Measurements from ENCODE around the gene PPP1R2.
"Not testable (repeated sequence)": the region's sequence is repeated elsewhere in the genome, so short reads cannot be mapped to it uniquely, and the experiment has no call there.

Gene PPP1R2

DNA sequence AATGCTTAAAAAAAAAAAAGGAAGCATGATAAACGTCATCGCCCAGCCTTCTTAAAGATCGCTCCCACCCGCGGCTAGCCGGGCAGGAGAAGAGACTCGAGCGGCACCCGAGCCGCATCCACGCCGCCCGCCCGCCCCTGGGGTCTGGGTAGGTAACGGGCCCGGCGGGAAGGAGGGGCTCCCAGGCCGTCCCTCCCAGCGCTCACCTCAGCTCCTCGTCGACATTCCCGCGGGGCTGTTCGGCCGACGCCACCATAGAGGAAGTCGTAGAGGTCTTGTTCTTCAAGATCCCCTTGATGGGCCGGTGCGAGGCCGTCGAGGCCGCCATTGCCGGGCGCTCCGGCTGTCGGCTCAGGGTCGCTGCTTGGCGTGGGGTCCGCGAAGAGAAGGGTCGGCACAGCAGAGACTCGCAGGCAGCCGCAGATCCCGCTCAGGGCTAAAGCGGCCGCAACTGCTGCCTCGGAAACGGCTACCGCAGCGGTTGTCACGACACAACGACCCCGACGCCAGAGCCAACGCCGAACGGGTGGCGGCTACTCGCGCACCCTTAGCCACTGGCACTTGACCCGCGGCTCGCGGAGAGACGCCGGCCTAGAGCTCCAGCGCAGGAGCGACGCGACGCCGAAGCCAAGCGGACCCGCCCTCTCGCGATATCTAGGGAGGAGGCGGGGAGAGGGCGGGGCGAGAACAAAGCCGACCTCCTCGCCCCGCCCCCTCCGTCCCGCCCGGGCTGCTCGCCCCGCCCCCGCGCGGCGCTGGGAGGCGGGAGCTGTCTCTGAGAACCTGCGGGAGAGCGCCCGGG is at the start of gene PPP1R2:
PPP1R2 (minus strand) TSS at position 628 of the 802 bp plus-strand sequence; CDS start at position 328, 300 bp downstream.
- Histone ChIP-seq H3K9ac (ENCODE audit: insufficient read length, low read depth) (peak within 1 kb of the TSS; percentile 94), H3K4me1 (ENCODE audit: insufficient read depth, insufficient read length) (peaks cover 6% of the 10 kb centered on the region), H3K36me3 (ENCODE audit: insufficient read depth, insufficient read length, low read length) (peaks cover 7% of the 10 kb centered on the region), H3K9me3 (ENCODE audit: insufficient read depth, low read length) (no peaks in the 10 kb centered on the region), H3K27me3 (ENCODE audit: insufficient read depth, insufficient read length) (peaks cover 29% of the 10 kb centered on the region), H3K4me3 (ENCODE audit: insufficient read length, low read depth) (peak within 1 kb of the TSS; percentile 82)
- peak; percentile 76 for DNase-seq (ENCODE audit: low read depth, low spot score)
- no peak for TF ChIP-seq ZNF274 (IDR thresholded peaks at IDR 0.05; ENCODE audit: low read depth, low read length)
- TF ChIP-seq YY1 (IDR thresholded peaks at IDR 0.05; ENCODE audit: insufficient read depth, insufficient read length), result no peak
- TF ChIP-seq SUZ12 (IDR thresholded peaks at IDR 0.05; ENCODE audit: extremely low read depth, insufficient read depth, insufficient read length), result no peak

DNA sequence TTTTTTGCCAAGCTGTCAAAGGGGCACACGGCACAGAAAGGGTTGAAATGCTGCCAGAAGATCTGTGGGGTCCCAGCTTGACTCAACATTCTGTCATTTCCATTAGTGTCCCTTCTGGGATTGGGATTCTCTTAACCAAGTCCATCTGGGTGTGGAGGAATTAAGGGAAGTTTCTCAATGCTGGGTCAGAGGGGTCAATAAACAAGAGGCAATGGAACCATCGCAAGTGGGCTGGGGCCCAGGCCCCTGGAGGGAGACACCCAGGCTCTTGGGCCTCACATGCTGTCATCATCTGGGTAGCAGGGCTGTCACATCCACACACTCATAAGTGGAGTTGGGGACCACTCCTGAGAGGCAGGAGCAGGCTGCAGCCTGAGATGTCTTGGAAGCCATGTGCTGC is 48.7 kb upstream of the PPP1R2 start:
- Histone ChIP-seq H3K4me1 (ENCODE audit: insufficient read depth, insufficient read length) (no peaks in the 10 kb centered on the region), H3K27me3 (ENCODE audit: insufficient read depth, insufficient read length) (no peaks in the 10 kb centered on the region), H3K9ac (ENCODE audit: insufficient read length, low read depth) (no peak overlapping the region), H3K9me3 (ENCODE audit: insufficient read depth, low read length) (peaks cover 7% of the 10 kb centered on the region; the same call in 1 of the 2 replicates), H3K4me3 (ENCODE audit: insufficient read length, low read depth) (no peak overlapping the region), H3K36me3 (ENCODE audit: insufficient read depth, insufficient read length, low read length) (no peaks in the 10 kb centered on the region)
- no peak for TF ChIP-seq YY1 (IDR thresholded peaks at IDR 0.05; ENCODE audit: insufficient read depth, insufficient read length)
- TF ChIP-seq SUZ12 (IDR thresholded peaks at IDR 0.05; ENCODE audit: extremely low read depth, insufficient read depth, insufficient read length), result no peak
- no peak for TF ChIP-seq ZNF274 (IDR thresholded peaks at IDR 0.05; ENCODE audit: low read depth, low read length)
- DNase-seq (ENCODE audit: low read depth, low spot score), result no peak

DNA sequence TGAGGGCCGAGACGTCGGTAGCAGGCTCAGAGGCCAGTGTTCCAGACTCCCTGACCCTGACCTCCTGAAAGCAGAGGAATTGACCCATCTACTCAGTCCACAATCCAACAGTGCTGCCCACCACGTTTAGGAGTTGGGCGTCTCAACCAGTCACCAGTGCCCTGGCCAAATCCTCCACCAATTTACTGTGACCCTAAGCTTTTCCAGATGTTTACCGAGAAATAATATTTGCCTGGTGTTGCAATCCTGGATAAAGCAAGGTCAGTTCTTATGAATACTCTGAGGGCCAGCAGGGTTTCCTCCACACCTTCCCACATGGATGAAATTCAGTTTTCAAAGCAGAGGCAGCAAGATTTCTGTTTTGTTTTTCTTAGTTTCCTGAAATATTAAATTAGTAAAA is 48.1 kb upstream of the PPP1R2 start:
- Histone ChIP-seq H3K9me3 (ENCODE audit: insufficient read depth, low read length) (peaks cover 7% of the 10 kb centered on the region; the same call in 1 of the 2 replicates), H3K4me3 (ENCODE audit: insufficient read length, low read depth) (no peak overlapping the region), H3K27me3 (ENCODE audit: insufficient read depth, insufficient read length) (no peaks in the 10 kb centered on the region), H3K4me1 (ENCODE audit: insufficient read depth, insufficient read length) (no peaks in the 10 kb centered on the region), H3K36me3 (ENCODE audit: insufficient read depth, insufficient read length, low read length) (no peaks in the 10 kb centered on the region), H3K9ac (ENCODE audit: insufficient read length, low read depth) (no peak overlapping the region)
- TF ChIP-seq ZNF274 (IDR thresholded peaks at IDR 0.05; ENCODE audit: low read depth, low read length) (no peak), SUZ12 (IDR thresholded peaks at IDR 0.05; ENCODE audit: extremely low read depth, insufficient read depth, insufficient read length) (no peak), YY1 (IDR thresholded peaks at IDR 0.05; ENCODE audit: insufficient read depth, insufficient read length) (no peak)
- DNase-seq (ENCODE audit: low read depth, low spot score), result no peak

DNA sequence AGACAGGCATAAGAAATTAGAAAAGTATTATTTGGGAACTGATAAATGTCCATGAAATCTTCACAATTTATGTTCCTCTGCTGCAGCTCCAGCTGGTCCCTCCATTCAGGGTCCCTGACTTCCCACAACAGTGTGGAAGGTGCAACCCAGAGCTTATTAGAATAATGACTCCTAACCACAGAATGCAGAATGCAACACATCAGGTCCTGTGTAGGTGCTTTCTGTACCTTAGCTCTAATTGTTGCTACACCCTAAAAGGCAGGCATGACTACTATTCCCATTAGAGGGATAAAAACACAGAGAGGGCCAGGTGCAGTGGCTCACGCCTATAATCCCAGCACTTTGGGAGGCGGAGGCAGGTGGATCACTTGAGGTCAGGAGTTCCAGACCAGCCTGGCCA is 47.3 kb upstream of the PPP1R2 start:
- H3K9ac ChIP-seq (ENCODE audit: insufficient read length, low read depth); H3K4me3 ChIP-seq (ENCODE audit: insufficient read length, low read depth); H3K9me3 ChIP-seq (ENCODE audit: insufficient read depth, low read length); H3K36me3 ChIP-seq (ENCODE audit: insufficient read depth, insufficient read length, low read length); H3K27me3 ChIP-seq (ENCODE audit: insufficient read depth, insufficient read length); H3K4me1 ChIP-seq (ENCODE audit: insufficient read depth, insufficient read length); DNase-seq (ENCODE audit: low read depth, low spot score): not testable (repeated sequence)

DNA sequence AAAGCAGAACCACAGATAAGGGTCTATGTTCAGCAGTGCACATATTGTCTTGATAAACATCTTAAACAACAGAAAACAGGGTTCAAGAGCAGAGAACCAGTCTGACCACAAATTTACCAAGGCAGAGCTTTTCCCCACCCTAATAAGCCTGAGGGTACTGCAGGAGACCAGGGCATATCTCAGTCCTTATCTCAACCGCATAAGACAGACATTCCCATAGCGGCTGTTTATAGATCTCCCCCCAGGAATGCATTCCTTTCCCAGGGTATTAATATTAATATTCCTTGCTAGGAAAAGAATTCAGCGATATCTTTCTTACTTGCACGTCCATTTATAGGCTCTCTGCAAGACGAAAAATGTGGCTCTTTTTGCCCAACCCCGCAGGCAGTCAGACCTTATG is 46.7 kb upstream of the PPP1R2 start:
- H3K27me3 ChIP-seq (ENCODE audit: insufficient read depth, insufficient read length); H3K9me3 ChIP-seq (ENCODE audit: insufficient read depth, low read length); DNase-seq (ENCODE audit: low read depth, low spot score); H3K36me3 ChIP-seq (ENCODE audit: insufficient read depth, insufficient read length, low read length); H3K9ac ChIP-seq (ENCODE audit: insufficient read length, low read depth); H3K4me1 ChIP-seq (ENCODE audit: insufficient read depth, insufficient read length); H3K4me3 ChIP-seq (ENCODE audit: insufficient read length, low read depth): not testable (repeated sequence)

DNA sequence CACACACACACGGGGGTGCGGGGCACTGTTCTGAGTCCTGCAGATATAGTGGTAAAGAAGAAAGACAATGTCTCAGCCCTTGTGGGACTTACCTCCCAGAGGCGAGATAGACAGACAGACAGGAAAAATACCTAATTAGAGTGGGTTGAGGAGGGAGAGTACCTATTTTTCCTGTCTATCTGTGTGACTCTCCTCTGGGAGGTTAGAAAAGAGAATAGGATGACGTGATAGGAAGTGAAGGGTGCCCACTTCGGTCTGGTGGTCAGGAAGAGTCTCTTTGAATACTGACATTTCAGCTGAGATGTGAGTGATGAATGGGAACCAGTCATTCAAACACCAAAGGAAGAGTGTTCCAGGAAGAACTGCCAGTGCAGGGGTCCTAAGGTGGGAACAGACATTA is 44.7 kb upstream of the PPP1R2 start:
- Histone ChIP-seq H3K9me3 (ENCODE audit: insufficient read depth, low read length) (peaks cover 7% of the 10 kb centered on the region; the same call in 1 of the 2 replicates), H3K27me3 (ENCODE audit: insufficient read depth, insufficient read length) (no peaks in the 10 kb centered on the region), H3K9ac (ENCODE audit: insufficient read length, low read depth) (no peak overlapping the region), H3K4me3 (ENCODE audit: insufficient read length, low read depth) (no peak overlapping the region), H3K4me1 (ENCODE audit: insufficient read depth, insufficient read length) (no peaks in the 10 kb centered on the region), H3K36me3 (ENCODE audit: insufficient read depth, insufficient read length, low read length) (no peaks in the 10 kb centered on the region)
- TF ChIP-seq ZNF274 (IDR thresholded peaks at IDR 0.05; ENCODE audit: low read depth, low read length), result no peak
- no peak for TF ChIP-seq SUZ12 (IDR thresholded peaks at IDR 0.05; ENCODE audit: extremely low read depth, insufficient read depth, insufficient read length)
- no peak for TF ChIP-seq YY1 (IDR thresholded peaks at IDR 0.05; ENCODE audit: insufficient read depth, insufficient read length)
- no peak for DNase-seq (ENCODE audit: low read depth, low spot score)

DNA sequence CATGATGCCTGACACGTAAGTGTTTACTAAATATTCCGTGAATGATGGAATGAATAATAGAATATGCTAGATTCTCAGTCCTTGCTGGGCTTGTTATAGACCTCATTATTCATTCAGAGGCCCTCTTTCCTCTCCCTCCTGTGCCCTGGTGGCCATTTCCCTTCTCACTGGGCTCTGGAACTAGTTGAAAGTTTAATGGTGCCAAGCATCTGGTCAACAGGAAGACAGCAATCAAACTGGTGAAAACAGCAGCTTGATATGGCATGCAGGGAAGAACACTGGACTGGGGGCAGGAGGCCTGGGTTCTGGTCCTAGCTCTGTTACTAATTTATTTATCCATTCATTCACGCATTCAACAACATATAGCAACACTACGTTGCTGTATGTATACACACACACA is 44.3 kb upstream of the PPP1R2 start:
- TF ChIP-seq ZNF274 (IDR thresholded peaks at IDR 0.05; ENCODE audit: low read depth, low read length) (no peak), SUZ12 (IDR thresholded peaks at IDR 0.05; ENCODE audit: extremely low read depth, insufficient read depth, insufficient read length) (no peak), YY1 (IDR thresholded peaks at IDR 0.05; ENCODE audit: insufficient read depth, insufficient read length) (no peak)
- DNase-seq (ENCODE audit: low read depth, low spot score), result no peak
- H3K36me3 ChIP-seq (ENCODE audit: insufficient read depth, insufficient read length, low read length), result no peaks in the 10 kb centered on the region
- H3K9ac ChIP-seq (ENCODE audit: insufficient read length, low read depth), result no peak overlapping the region
- no peaks in the 10 kb centered on the region for H3K27me3 ChIP-seq (ENCODE audit: insufficient read depth, insufficient read length)
- no peak overlapping the region for H3K4me3 ChIP-seq (ENCODE audit: insufficient read length, low read depth)
- peaks cover 7% of the 10 kb centered on the region; the same call in 1 of the 2 replicates for H3K9me3 ChIP-seq (ENCODE audit: insufficient read depth, low read length)
- H3K4me1 ChIP-seq (ENCODE audit: insufficient read depth, insufficient read length), result no peaks in the 10 kb centered on the region

Measured in NT2/D1 (cell line).